K562 (cell line): ENCODE results near the gene TCF19. TPM values are rescaled to one million over a fixed set of nuclear protein-coding genes. Genes with fewer than 3 reads are reported as not detected.

ENCODE experiments used
- ATAC-seq: fragments of 200-7000 bp; cut with Tn5 transposase; 3 replicates; pipeline ENCODE4 v1.9.1; 2020; ENCODE audit warnings: moderate library complexity
- BruUV-seq: library from RNA; stranded (reverse); fragments of 400-500 nt; replicated peaks from 2 replicates; lab custom pipeline; 2021; lab: Mats Ljungman, UMichigan
- CTCF ChIA-PET: fragments of 300-600 bp; formaldehyde crosslinking; extraction: SDS; loops from one replicate; lab custom pipeline; 2021; ENCODE audit warnings: low intra/inter-chr PET ratio; lab: Yijun Ruan, JAX
- POLR2A ChIA-PET: fragments of 300-600, 350-650 bp; sonication (Branson Sonifier 250); formaldehyde crosslinking; extraction: SDS; loops from one replicate; lab custom pipeline; 2021; ENCODE audit warnings: antibody characterized with exemption, inconsistent platforms; lab: Yijun Ruan, JAX
- DNase-seq, 4 experiments: peaks; one replicate each; pipeline versions ENCODE4 v3.0.0 to v3.0.0-alpha.2; 2011 to 2018; ENCODE audit warnings: low spot score in 3 of 4, mixed read lengths in 3 of 4; ENCODE audit errors: extremely low read depth in 1 of 4
- FAIRE-seq: peaks from 2 replicates; lab custom pipeline; 2011; peaks lifted over from hg19 to GRCh38; lab: Jason Lieb, UNC
- H2AFZ ChIP-seq: 2 replicates; pipeline ENCODE4 v1.6.0; 2011; ENCODE audit warnings: low read depth, low read length, control low read depth, inconsistent platforms
- H3K27ac ChIP-seq: fragments of 200-600 bp; 3 replicates; pipeline ENCODE4 v1.8.0; 2011; ENCODE audit warnings: low read depth, mild to moderate bottlenecking, control low read depth, inconsistent platforms, low read length, moderate library complexity, mixed read lengths; ENCODE audit errors: extremely low read depth
- H3K27me3 ChIP-seq, 2 experiments: fragments of 300-600 bp in 1 of 2; 2 replicates in 1 of 2; 3 replicates in 1 of 2; pipeline versions ENCODE4 v1.6.0 to v1.8.0; 2011; ENCODE audit warnings: inconsistent platforms in 2 of 2, low read length in 2 of 2, mild to moderate bottlenecking in 1 of 2, mixed read lengths in 1 of 2, moderate library complexity in 1 of 2; ENCODE audit not compliant: control insufficient read depth in 2 of 2, insufficient read depth in 2 of 2
- H3K36me3 ChIP-seq: fragments of 300-600 bp; 3 replicates; pipeline ENCODE4 v1.8.0; 2011; ENCODE audit warnings: mild to moderate bottlenecking, low read length, inconsistent platforms; ENCODE audit not compliant: control insufficient read depth, insufficient read depth
- H3K4me1 ChIP-seq, 2 experiments: fragments of 200-600 bp in 1 of 2; replicated peaks in 1 of 2; 2 replicates in 1 of 2; 3 replicates in 1 of 2; pipeline versions ENCODE4 v1.5.1 to v1.8.0; 2011; ENCODE audit warnings: inconsistent platforms in 2 of 2, low read length in 2 of 2, mild to moderate bottlenecking in 1 of 2, mixed read lengths in 1 of 2, moderate library complexity in 1 of 2; ENCODE audit not compliant: control insufficient read depth in 2 of 2, insufficient read depth in 2 of 2
- H3K4me2 ChIP-seq: 2 replicates; pipeline ENCODE4 v1.6.1; 2011; ENCODE audit warnings: low read length, control low read depth, inconsistent platforms, mixed read lengths; ENCODE audit not compliant: insufficient read depth
- H3K4me3 ChIP-seq: fragments of 200-600 bp; sonication (generic), shearing (Covaris generic); 2 replicates; pipeline ENCODE4 v1.5.1; 2016; ENCODE audit warnings: control low read depth, inconsistent platforms
- H3K79me2 ChIP-seq: fragments of 200-600 bp; 3 replicates; pipeline ENCODE4 v1.8.0; 2011; ENCODE audit warnings: low read length, inconsistent platforms; ENCODE audit not compliant: control insufficient read depth, insufficient read depth
- H3K9ac ChIP-seq, 2 experiments: 2 replicates each; pipeline versions ENCODE4 v1.6.0 to v1.6.1; 2011; ENCODE audit warnings: low read depth in 2 of 2, low read length in 2 of 2, control low read depth in 1 of 2, inconsistent platforms in 1 of 2, mild to moderate bottlenecking in 1 of 2, mixed read lengths in 1 of 2; ENCODE audit not compliant: insufficient read depth in 1 of 2
- H3K9me1 ChIP-seq: one replicate; pipeline ENCODE4 v1.6.0; 2011; ENCODE audit warnings: inconsistent platforms, mild to moderate bottlenecking, low read length, moderate library complexity; ENCODE audit not compliant: control insufficient read depth, insufficient read depth
- H3K9me3 ChIP-seq: replicated peaks from 2 replicates; pipeline ENCODE4 v1.5.1; 2011; ENCODE audit warnings: low read depth, low read length, inconsistent platforms; ENCODE audit not compliant: control insufficient read depth, insufficient read depth
- H4K20me1 ChIP-seq: replicated peaks from 2 replicates; pipeline ENCODE4 v1.6.1; 2011; ENCODE audit warnings: low read length, inconsistent platforms, mixed read lengths; ENCODE audit not compliant: control insufficient read depth, insufficient read depth
- HDAC1 ChIP-seq, 2 experiments: fragments of 450-650 bp; IDR thresholded peaks; 2 replicates each; pipeline ENCODE4 v1.6.1; 2016 to 2017; ENCODE audit warnings: inconsistent platforms in 1 of 2, mild to moderate bottlenecking in 1 of 2, moderate library complexity in 1 of 2
- JUN ChIP-seq, 2 experiments: sonication (generic) in 1 of 2; formaldehyde crosslinking in 1 of 2; IDR thresholded peaks; 2 replicates each; pipeline versions ENCODE4 v1.6.1 to v1.8.0; 2012 to 2022; ENCODE audit warnings: borderline replicate concordance in 2 of 2, mild to moderate bottlenecking in 2 of 2, improper control_type of control experiment in 1 of 2, low read depth in 1 of 2, low read length in 1 of 2, missing genetic modification reagents in 1 of 2
- MAX ChIP-seq: sonication (generic); formaldehyde crosslinking; IDR thresholded peaks from 2 replicates; pipeline ENCODE4 v1.9.0; 2022; ENCODE audit warnings: mild to moderate bottlenecking, missing genetic modification reagents
- MCM3 ChIP-seq: fragments of 450-650 bp; IDR thresholded peaks from 2 replicates; pipeline ENCODE4 v1.6.1; 2016
- PHF8 ChIP-seq: fragments of 200-600 bp; sonication (generic); IDR thresholded peaks from 2 replicates; pipeline ENCODE4 v1.6.1; 2012; ENCODE audit warnings: mixed run types, mild to moderate bottlenecking, inconsistent platforms, low read length, moderate library complexity, borderline replicate concordance
- ZBTB7A ChIP-seq: IDR thresholded peaks from 2 replicates; pipeline ENCODE4 v1.6.1; 2011; ENCODE audit warnings: low read depth, mild to moderate bottlenecking, low read length, moderate library complexity, borderline replicate concordance; ENCODE audit not compliant: control insufficient read depth
- WGBS: fragments of 100-300 bp; shearing (Covaris generic); methylation state at CpG from one replicate; pipeline ENCODE4 v1.1.6; 2016; ENCODE audit warnings: low coverage, mixed read lengths; ENCODE audit not compliant: insufficient coverage; ENCODE audit errors: missing lambda C conversion rate; 5-methylcytosine and 5-hydroxymethylcytosine counted together
- in situ Hi-C: fragments of 300-500 bp; cut with MboI; formaldehyde crosslinking; loops from 4 replicates; pipeline ENCODE4 v1.15.0; 2018; ENCODE audit warnings: inconsistent platforms, mixed read lengths
- intact Hi-C: fragments of 100-400 bp; cut with micrococcal nuclease; formaldehyde crosslinking; loops from 2 replicates; pipeline ENCODE4 v1.14.2; 2022
- polyA plus RNA-seq, 8 experiments: library from polyadenylated mRNA; depleted of rRNA in 4 of 8; stranded (reverse) in 5 of 8; unstranded in 3 of 8; fragments of >200 nt; fragmentation: Nextera tagmentation in 2 of 8; fragmentation: Illumina TruSeq in 1 of 8; extraction: Ambion mirVana in 2 of 8; extraction: Trizol in 1 of 8; gene quantifications; 2 replicates each; pipeline versions ENCODE4 v1.2.1 to v1.2.3, GENCODE V29; 2011 to 2014; ENCODE audit warnings: inconsistent platforms in 1 of 8, missing spikeins in 1 of 8
- total RNA-seq, 7 experiments: library from RNA; depleted of rRNA in 6 of 7; stranded (reverse); fragments of >200 nt in 6 of 7; fragmentation: Illumina TruSeq in 2 of 7; extraction: Trizol in 2 of 7; gene quantifications; 2 replicates each; pipeline versions ENCODE4 v1.2.1 to v1.2.3, GENCODE V29; 2011 to 2021; ENCODE audit warnings: low replicate concordance in 1 of 7
- TF ChIP-seq, protein P1 (sequence below), 2 experiments: fragments of 450-650 bp in 1 of 2; sonication (generic) in 1 of 2; formaldehyde crosslinking in 1 of 2; IDR thresholded peaks; 2 replicates each; pipeline versions ENCODE4 v1.7.1 to v1.9.0; 2016 to 2022; ENCODE audit warnings: inconsistent platforms in 1 of 2, mild to moderate bottlenecking in 1 of 2, missing genetic modification reagents in 1 of 2

The TCF19 gene
- total and polyA plus RNA-seq, 9 of the 15 experiments (the other 6 are each of a cell fraction or from before 2014, with no cell fraction given): 4.2 to 42.5 (median 25.7) TPM

- ChIA-PET CTCF (no interaction called here), POLR2A (interaction anchor here (0.6 to 1.9 kb wide), 6 partner anchors 10 to 38 kb away, joined by 3 to 7 read pairs (median 4); no protein-coding TSS in a partner anchor)
- Histone ChIP-seq H3K79me2 (peaks cover 24% of the 10 kb centered on the region; the same call in 2 of the 3 replicates), H3K36me3 (peaks cover 44% of the 10 kb centered on the region; the same call in 2 of the 3 replicates), H3K27me3 (no peaks in the 10 kb centered on the region), H2AFZ (peak within 1 kb of the TSS; percentile 96), H3K4me1 (peaks cover 17 to 30% of the 10 kb centered on the region in 2 experiments; a peak in 4 of 5 replicates), H3K4me3 (peak within 1 kb of the TSS; percentile 75), H3K9me3 (no peaks in the 10 kb centered on the region), H4K20me1 (no peaks in the 10 kb centered on the region; the same call in 1 of the 2 replicates), H3K27ac (peak within 1 kb of the TSS; percentile 79), H3K4me2 (peak within 1 kb of the TSS; percentile 92), H3K9me1 (no peaks in the 10 kb centered on the region), H3K9ac (peak within 1 kb of the TSS; percentile 81 to 96)
- peak; percentile 48 for ATAC-seq
- intact Hi-C loops (loop anchor here (2.0 kb wide), 1 partner anchor 21 kb away; no protein-coding TSS in a partner anchor), in situ Hi-C loops (no loop called here)
- FAIRE-seq: no peak
- no TSS peak for BruUV-seq
- DNase-seq: peak in 2 of 4 experiments; percentile 30 to 33
- 4% methylated on average over 8 of the region's 14 CpGs for WGBS
- no peak for TF ChIP-seq MCM3
- TF ChIP-seq, protein P1, sequence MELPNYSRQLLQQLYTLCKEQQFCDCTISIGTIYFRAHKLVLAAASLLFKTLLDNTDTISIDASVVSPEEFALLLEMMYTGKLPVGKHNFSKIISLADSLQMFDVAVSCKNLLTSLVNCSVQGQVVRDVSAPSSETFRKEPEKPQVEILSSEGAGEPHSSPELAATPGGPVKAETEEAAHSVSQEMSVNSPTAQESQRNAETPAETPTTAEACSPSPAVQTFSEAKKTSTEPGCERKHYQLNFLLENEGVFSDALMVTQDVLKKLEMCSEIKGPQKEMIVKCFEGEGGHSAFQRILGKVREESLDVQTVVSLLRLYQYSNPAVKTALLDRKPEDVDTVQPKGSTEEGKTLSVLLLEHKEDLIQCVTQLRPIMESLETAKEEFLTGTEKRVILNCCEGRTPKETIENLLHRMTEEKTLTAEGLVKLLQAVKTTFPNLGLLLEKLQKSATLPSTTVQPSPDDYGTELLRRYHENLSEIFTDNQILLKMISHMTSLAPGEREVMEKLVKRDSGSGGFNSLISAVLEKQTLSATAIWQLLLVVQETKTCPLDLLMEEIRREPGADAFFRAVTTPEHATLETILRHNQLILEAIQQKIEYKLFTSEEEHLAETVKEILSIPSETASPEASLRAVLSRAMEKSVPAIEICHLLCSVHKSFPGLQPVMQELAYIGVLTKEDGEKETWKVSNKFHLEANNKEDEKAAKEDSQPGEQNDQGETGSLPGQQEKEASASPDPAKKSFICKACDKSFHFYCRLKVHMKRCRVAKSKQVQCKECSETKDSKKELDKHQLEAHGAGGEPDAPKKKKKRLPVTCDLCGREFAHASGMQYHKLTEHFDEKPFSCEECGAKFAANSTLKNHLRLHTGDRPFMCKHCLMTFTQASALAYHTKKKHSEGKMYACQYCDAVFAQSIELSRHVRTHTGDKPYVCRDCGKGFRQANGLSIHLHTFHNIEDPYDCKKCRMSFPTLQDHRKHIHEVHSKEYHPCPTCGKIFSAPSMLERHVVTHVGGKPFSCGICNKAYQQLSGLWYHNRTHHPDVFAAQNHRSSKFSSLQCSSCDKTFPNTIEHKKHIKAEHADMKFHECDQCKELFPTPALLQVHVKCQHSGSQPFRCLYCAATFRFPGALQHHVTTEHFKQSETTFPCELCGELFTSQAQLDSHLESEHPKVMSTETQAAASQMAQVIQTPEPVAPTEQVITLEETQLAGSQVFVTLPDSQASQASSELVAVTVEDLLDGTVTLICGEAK (IDR thresholded peaks at IDR 0.05): peak; percentile 41; the same call in 1 of the 2 replicates
- TF ChIP-seq, protein P1 (CRISPR knock-in tag; IDR thresholded peaks at IDR 0.05): no peak
- peak; percentile 76 for TF ChIP-seq ZBTB7A
- peak; percentile 50; the same call in 1 of the 2 replicates for TF ChIP-seq PHF8
- peak in 1 of 2 experiments; percentile 41; a peak in 2 of 4 replicates for TF ChIP-seq HDAC1 (IDR thresholded peaks at IDR 0.05)
- 0 out of 2 replicates have a peak, but pooled peaks have one; percentile 24 for TF ChIP-seq MAX
- no peak for TF ChIP-seq JUN (IDR thresholded peaks at IDR 0.05; ENCODE audit: borderline replicate concordance, low read depth, low read length)
- 0 out of 2 replicates have a peak, but pooled peaks have one; percentile 24 for TF ChIP-seq JUN (CRISPR knock-in tag; IDR thresholded peaks at IDR 0.05; ENCODE audit: borderline replicate concordance)
Observed at GRCh38 chr6:31157513-31158139, 763 bp upstream of the TCF19 start, which contains the start of gene CCHCR1. CCHCR1 (minus strand) TSS chr6:31157802; CDS start chr6:31157600, 202 bp downstream.
